Peyer's patch (tissue), 4 donors: ENCODE data around the gene SNRNP70.

Experiments used
- POLR2A ChIP-seq, 2 donors: fragments of 450-650 bp; IDR thresholded peaks; one replicate each; pipeline ENCODE4 v1.5.1; 2017; ENCODE audit warnings: antibody characterized with exemption in 2 of 2, mild to moderate bottlenecking in 2 of 2, moderate library complexity in 2 of 2
- TF ChIP-seq, protein P1 (sequence below), 6 experiments: fragments of 450-650 bp in 4 of 6; fragments of 200-600 bp in 2 of 6; sonication (generic) in 1 of 6; IDR thresholded peaks; one replicate each; pipeline ENCODE4 v1.5.1; 2017 to 2019; ENCODE audit warnings: antibody characterized with exemption in 6 of 6, mild to moderate bottlenecking in 3 of 6, moderate library complexity in 1 of 6

DNA sequence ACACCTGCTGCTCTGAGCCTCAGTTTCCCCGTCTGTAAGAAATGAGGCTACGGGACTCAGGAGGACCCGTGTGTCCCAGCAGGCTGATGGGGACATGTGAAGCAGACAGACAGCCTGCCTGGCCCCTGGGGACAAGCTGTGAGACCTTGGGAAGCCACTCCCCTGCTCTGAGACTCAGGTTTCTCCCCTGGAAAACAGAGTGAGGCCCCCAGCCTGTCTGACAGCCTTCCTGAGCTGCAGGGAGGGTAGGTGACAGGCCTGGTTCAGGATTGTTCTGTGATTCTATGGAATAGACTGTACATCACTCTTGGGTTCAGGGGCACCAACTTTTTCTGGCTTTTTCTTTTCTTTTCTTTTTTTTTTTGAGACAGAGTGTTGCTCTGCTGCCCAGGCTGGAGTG, 17.7 kb upstream of the SNRNP70 start:
- TF ChIP-seq, protein P1, sequence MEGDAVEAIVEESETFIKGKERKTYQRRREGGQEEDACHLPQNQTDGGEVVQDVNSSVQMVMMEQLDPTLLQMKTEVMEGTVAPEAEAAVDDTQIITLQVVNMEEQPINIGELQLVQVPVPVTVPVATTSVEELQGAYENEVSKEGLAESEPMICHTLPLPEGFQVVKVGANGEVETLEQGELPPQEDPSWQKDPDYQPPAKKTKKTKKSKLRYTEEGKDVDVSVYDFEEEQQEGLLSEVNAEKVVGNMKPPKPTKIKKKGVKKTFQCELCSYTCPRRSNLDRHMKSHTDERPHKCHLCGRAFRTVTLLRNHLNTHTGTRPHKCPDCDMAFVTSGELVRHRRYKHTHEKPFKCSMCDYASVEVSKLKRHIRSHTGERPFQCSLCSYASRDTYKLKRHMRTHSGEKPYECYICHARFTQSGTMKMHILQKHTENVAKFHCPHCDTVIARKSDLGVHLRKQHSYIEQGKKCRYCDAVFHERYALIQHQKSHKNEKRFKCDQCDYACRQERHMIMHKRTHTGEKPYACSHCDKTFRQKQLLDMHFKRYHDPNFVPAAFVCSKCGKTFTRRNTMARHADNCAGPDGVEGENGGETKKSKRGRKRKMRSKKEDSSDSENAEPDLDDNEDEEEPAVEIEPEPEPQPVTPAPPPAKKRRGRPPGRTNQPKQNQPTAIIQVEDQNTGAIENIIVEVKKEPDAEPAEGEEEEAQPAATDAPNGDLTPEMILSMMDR (IDR thresholded peaks at IDR 0.05): no peak
- TF ChIP-seq POLR2A (IDR thresholded peaks at IDR 0.05): no peak
